DMS 273 (cell line): ENCODE results near the gene ZNF219.

Source experiments
- DNase-seq: peaks from one replicate; lab custom pipeline; 2025; ENCODE audit not compliant: unreplicated experiment; lab: John Stamatoyannopoulos, UW

The ZNF219 gene

DNA sequence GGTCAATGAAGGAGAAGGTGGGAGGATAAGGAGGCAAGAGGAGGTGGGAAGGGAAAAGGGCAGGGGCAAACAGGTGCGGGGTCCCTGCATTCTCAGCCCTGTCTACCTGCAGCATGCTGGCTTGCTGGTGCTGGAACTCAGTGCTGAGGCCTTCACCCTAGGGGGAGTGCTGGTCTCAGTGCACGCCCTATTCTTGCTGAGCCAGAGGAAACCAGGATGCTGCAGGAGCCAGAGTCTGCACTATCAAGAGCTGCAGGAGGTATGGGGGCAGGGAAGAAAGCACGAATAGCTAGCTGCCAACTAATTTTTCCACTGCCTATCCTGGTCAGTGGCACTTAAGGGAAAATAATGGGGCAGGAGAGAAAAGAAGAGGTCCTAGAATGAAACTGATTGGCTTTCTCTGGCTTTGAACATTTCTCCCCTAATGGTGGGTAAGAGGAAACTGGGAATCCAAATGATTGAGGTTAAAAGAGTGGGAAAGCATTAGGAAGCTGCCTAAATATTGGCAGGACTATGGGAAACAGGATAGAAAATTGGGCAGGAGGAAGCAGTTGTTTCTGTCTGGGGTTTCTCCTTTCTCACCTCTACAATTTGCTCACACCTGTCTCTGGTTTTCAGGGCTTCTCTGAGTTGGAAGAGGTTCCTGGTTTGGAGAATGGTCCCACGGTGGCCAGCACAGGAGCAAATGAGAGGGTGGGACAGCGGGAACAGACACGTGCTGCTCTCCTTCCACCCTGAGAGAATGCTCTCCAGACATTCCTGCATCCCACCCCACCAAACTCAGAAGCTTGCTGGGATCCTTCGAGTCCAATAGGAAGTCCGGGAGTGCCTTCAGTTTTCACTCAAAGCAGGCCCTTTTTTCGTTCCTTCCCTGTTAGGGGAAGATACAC lies 4.3 kb upstream of the ZNF219 start:
- DNase-seq: peak; percentile 49

DNA sequence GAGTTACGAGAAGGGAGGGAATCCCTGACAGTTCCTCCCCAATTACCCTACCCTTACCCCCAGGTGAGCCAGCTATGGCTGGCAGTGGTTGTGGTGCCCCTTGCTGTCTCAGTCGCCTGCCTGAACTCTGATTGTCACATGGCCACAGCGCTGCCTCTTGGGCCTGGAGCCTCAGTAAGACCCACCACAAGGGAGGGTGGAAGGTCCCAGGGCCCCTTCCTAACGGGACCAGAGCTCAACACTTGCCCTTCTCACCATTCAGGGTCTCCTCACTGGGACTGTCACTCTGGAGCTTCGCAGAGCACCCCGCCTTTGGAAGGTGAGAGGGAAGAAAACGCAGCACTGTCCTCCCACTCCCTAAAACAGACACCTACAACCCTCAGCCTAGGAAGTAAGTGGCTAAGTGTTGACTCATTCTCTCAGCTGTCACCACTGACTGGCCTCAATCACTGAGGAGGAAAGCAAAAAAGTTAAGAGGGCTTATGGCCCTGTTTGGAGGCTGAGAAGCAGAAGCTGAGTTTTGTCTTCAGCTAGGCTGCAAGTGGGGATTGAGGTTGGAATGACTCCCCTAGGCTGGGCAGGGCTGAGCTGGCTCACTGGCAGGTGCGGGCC lies 3.5 kb upstream of the ZNF219 start:
- no peak for DNase-seq

DNA sequence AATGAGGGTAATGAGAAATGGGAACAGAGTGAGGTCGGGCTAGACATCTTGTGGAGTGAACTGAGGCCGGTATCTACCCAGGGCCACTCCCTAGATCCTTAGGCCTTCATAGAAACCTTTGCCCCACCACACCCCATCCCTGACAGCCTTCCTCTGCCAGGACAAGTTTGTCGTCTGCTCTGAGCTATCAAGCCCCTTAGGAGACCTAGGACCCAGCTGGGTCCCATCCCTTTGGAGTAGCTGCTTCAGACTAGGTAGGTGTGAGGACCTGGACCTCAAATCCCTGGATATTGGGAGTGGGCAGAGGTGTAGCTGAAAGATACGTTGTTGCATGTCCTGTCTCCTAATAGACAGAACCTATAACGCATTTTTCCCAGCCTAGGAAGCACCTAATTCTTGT lies 2.5 kb upstream of the ZNF219 start, which contains the start of gene TMEM253:
TMEM253 (plus strand) TSS at position 136 of the 400 bp plus-strand sequence. CDS start 278 bp downstream, outside the sequence.
- no peak for DNase-seq

DNA sequence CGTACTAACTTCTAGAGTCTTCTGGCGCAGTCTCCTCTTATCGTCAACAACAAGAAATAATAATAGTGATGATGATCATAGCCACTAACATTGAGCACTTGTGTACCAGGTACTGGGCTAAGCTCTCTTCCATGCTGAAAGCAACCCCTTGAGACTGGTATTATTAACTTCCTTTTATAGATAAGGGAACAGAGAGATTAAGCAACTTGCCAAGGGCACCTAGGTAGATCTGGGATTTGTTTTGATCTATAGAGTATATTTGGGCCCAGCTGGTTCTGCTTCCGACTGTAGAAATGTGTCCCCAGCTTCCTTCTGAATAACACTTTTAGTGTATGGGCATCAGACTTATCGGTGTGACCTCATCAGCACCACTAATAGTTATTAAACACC lies 1.1 kb upstream of the ZNF219 start:
- no peak for DNase-seq

- DNase-seq: peak; percentile 52
These were observed 589 bp upstream of the ZNF219 start for GRCh38 chr14:21098892-21099595.

- peak; percentile 53 for DNase-seq
These were observed 799 bp downstream of the ZNF219 start for GRCh38 chr14:21097636-21098075.

- DNase-seq: peak; percentile 52
These were observed 1.3 kb downstream of the ZNF219 start for GRCh38 chr14:21096978-21097635.

GRCh38 chr14:21096438-21096837 lies 2.0 kb downstream of the ZNF219 start:
- peak; percentile 58 for DNase-seq

GRCh38 chr14:21095430-21096205 lies 2.8 kb downstream of the ZNF219 start:
- DNase-seq: peak; percentile 89

GRCh38 chr14:21093769-21094681 lies 4.4 kb downstream of the ZNF219 start:
- DNase-seq: peak; percentile 92

DNA sequence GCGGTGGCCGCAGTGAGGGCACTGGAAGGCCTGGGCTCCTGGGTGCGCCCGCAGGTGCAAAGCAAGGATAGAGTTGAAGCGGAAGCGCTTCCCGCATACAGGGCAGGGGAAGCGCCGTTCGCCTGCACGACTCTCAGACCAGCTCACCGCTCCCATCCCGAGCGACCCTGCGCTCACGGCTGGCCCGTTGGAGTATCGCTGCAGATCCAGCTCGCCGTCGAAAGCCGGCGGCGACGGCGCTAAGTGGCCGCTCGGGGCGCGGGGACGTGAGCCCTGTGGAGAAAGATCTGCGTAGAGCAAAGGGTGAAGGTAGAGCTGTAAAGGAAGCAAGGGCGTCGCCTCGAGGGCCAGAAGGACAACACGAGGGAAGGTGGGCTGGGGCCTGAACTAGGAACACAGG lies 5.4 kb downstream of the ZNF219 start:
- DNase-seq: no peak

DNA sequence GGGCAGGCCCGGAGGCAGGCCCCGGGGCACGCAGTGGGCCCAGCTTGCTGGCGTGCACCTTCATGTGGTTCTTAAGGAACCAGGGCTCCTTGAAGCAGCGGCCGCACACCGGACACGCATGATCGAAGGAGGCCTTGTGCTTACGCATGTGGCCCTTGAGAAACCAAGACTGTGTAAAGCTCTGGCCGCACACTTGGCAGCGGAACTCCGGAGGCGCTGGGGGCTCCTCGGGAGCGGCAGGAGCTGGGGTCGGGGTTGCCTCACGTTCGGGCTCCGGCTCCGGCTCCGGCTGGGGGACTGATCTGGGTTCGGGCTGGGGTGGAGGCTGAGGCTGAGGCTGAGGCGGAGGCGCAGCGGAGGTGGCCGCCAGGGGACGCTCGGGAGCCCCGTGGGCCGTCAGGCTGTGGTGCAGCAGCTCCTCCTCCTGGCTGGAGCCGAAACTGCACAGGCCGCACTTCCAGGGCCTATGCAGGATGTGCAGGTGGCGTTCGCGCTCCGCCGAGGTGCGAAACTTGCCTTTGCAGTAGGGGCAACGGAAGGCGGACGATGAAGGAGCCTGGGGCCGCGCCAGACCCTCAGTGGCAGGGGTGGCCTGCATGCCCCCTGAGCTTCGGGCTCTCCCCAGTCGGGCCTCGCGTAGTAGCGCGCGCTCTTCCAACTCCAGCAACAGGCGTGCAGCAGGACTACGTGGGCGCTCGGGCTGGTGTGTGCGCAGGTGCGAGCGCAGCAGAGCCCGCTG lies 6.0 kb downstream of the ZNF219 start:
- peak; percentile 65 for DNase-seq

DNA sequence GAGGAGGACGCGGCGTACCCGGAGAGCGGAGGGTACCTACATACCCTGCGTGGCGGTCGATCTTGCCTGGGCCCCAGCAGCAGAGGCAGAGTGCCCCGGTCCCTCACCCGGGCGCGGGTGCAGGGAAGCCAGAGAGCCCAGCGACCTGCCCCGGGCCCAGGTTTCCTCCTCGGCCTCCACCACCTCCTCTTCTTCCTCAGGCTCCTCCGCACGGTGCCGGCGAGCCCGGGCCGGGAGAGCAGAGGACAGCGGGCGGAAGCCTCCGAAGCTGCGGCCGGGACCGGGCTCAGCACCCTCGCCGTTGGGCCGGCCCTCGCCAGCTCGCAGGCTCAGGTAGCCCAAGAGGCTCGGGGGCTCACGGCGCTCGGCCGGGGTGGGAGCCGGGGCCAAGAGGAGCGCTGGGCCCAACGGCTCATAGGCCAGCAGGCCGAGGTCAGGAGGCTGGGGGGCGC lies 6.6 kb downstream of the ZNF219 start:
- no peak for DNase-seq

GRCh38 chr14:21090940-21091663 lies 7.4 kb downstream of the ZNF219 start:
- DNase-seq: no peak

DNA sequence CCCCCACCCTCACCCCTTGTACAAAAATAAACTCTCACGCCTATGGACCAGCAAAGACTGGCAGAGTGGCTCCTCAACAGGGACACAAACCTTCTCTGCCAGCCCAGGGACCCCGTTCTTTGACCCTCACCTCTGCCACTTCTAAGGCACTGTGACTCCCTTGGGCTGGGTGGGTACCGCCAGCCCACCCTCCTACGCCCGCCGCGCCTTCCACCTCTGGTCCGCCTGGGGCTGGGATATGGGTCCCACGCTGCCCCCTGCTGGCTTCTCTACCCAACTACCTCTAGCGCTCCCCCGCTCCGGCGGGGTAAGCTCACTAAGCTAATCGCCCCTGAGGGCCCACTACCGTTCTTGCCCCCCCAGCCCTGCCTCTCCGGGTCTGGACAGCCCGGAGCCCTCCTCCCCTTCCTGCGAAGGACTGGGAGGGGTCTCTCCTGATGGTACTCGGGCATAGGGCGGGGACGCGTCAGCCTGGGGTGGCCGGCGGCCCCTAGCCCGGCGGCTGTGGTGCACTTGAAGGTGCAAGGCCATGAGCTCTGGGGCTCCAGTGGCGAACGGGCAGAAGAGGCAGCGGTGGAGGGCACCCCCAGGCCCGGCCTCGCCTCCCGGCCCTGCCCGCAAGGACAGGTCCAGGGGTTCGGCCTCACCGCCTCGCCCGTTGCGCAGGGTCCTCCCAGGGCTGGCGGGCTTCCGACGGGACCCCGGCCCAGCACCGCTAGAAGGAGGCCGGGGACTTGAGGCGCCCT lies 8.1 kb downstream of the ZNF219 start:
- peak; percentile 26 for DNase-seq

DNA sequence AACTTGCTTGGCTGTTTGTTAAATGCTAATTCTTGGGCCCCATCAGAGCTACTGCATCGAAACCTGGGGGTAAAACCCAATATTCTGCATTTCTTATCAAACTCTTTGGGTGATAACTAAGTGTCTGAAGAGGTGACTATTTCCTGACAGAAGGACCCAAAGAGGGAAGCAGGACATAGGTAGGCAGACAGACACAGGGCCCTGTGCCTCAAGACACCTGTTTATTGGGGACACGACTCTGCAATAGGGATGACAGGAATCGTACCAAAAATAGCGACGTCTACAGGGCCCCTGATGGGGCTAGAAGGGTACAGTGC lies 8.6 kb downstream of the ZNF219 start:
- DNase-seq: no peak

GRCh38 chr14:21089271-21089670 lies 9.2 kb downstream of the ZNF219 start:
- no peak for DNase-seq
